ENCODE results near the gene SERP2.

Gene SERP2

GRCh38 chr13:44359983-44360375 is 13.6 kb upstream of the SERP2 start:
- Histone ChIP-seq H3K27me3 (replicated peaks; ENCODE audit: control insufficient read depth, insufficient read depth, low read length) (no peaks in the 10 kb centered on the region), H3K4me1 (ENCODE audit: control insufficient read depth, insufficient read depth, low read length) (peaks cover 8% of the 10 kb centered on the region), H3K9ac (ENCODE audit: low read length) (no peak overlapping the region), H3K9me3 (ENCODE audit: control insufficient read depth, low read length) (no peaks in the 10 kb centered on the region), H3K4me3 (ENCODE audit: low read length) (no peak overlapping the region), H3K36me3 (ENCODE audit: control insufficient read depth, insufficient read depth, low read length, severe bottlenecking) (no peaks in the 10 kb centered on the region)
- no peak for DNase-seq (ENCODE audit: low read depth)

GRCh38 chr13:44362394-44363040 is 11.1 kb upstream of the SERP2 start:
- DNase-seq (ENCODE audit: low read depth) = no peak
- H3K9me3 ChIP-seq (ENCODE audit: control insufficient read depth, low read length) = no peaks in the 10 kb centered on the region
- H3K4me3 ChIP-seq (ENCODE audit: low read length) = no peak overlapping the region
- H3K4me1 ChIP-seq (ENCODE audit: control insufficient read depth, insufficient read depth, low read length) = peaks cover 10% of the 10 kb centered on the region
- H3K27me3 ChIP-seq (replicated peaks; ENCODE audit: control insufficient read depth, insufficient read depth, low read length) = no peaks in the 10 kb centered on the region
- H3K9ac ChIP-seq (ENCODE audit: low read length) = no peak overlapping the region
- no peaks in the 10 kb centered on the region for H3K36me3 ChIP-seq (ENCODE audit: control insufficient read depth, insufficient read depth, low read length, severe bottlenecking)

DNA sequence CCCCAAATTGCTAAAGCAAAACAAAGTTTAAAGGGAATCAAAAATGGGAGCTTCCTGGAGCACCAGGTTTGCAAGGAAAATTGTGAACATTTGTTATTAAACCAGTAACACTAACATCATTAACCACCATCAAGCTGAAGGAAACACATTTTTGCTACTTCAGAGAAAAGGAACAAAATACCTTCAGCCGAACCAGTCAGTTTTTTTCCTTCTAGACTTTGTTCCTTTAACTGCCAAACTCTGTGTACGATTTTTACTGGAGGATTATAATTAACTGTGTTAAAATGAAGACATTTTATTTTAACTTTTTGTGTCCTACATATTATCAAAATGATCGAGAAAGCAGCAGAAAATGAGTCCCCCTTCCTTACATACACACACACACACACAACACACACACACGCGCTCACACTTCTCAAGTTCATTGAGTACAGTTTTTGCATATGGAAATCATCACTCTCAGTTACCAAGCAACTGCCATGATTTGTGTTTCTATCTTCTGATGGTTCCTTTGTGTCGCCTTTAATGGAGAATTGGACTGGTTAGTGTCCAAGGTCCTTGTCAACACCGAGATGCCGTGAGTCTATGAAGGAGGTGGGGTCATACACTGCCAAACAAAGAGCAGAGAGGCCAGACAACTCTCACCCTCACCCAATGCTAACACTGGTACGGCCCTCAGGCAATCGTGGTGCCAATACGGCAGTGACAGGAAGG is 9.8 kb upstream of the SERP2 start:
- H3K9me3 ChIP-seq (ENCODE audit: control insufficient read depth, low read length) = no peaks in the 10 kb centered on the region
- no peak overlapping the region for H3K9ac ChIP-seq (ENCODE audit: low read length)
- H3K4me3 ChIP-seq (ENCODE audit: low read length) = no peak overlapping the region
- H3K36me3 ChIP-seq (ENCODE audit: control insufficient read depth, insufficient read depth, low read length, severe bottlenecking) = no peaks in the 10 kb centered on the region
- H3K4me1 ChIP-seq (ENCODE audit: control insufficient read depth, insufficient read depth, low read length) = peaks cover 16% of the 10 kb centered on the region
- no peak for DNase-seq (ENCODE audit: low read depth)
- H3K27me3 ChIP-seq (replicated peaks; ENCODE audit: control insufficient read depth, insufficient read depth, low read length) = no peaks in the 10 kb centered on the region

DNA sequence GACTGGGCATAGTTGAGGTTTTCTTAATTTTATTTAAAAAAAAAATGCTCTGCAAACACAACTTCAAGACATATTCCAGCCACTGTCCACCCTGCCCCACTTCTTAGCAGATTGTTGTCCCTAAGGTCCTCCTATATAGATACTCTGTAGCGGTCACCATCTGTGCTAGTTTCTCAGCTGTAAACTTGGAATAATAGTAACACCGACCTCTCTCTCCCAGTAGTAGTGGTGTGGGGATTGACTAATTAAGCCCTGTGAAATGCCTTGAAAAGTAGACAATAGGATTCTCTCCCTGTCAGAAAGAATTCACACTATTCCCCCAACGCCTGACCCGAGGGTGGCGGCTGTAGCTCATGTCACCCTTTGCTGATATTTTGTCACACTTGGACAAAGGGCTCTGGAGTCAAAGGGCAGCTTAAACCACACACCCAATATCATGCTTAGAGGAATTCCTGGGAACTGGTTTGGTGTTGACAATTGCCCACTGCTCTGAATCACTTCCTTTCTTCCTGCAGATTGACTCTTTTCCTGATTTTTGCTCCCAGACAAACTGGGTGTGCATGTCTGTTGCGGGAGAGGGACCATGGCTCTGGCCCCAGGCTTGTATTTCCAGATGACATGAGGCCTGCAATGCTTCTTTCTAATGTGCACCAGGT is 9.2 kb upstream of the SERP2 start:
- no peak for DNase-seq (ENCODE audit: low read depth)
- Histone ChIP-seq H3K27me3 (replicated peaks; ENCODE audit: control insufficient read depth, insufficient read depth, low read length) (no peaks in the 10 kb centered on the region), H3K9ac (ENCODE audit: low read length) (no peak overlapping the region), H3K36me3 (ENCODE audit: control insufficient read depth, insufficient read depth, low read length, severe bottlenecking) (no peaks in the 10 kb centered on the region), H3K4me1 (ENCODE audit: control insufficient read depth, insufficient read depth, low read length) (peaks cover 16% of the 10 kb centered on the region), H3K9me3 (ENCODE audit: control insufficient read depth, low read length) (no peaks in the 10 kb centered on the region), H3K4me3 (ENCODE audit: low read length) (no peak overlapping the region)

DNA sequence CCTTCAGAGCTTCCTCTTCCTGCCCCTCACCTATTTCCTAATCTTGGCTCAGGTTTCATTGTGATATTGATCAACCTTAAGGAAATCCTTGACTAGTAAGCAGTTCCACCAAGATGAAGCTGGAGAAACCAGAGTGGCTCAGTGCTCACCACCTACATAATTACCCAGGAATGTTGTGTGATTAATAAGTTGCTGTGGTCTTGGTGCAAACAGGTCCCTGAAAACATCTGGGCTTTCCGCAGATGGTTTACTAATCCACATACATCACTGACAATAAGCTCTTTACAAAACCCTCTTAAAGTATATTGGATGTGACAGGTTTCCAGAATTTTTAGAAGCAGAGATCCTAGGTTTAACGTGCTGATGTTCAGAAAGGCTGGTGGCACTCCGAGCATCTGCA is 8.6 kb upstream of the SERP2 start:
- no peak overlapping the region for H3K9ac ChIP-seq (ENCODE audit: low read length)
- peaks cover 16% of the 10 kb centered on the region for H3K4me1 ChIP-seq (ENCODE audit: control insufficient read depth, insufficient read depth, low read length)
- no peaks in the 10 kb centered on the region for H3K27me3 ChIP-seq (replicated peaks; ENCODE audit: control insufficient read depth, insufficient read depth, low read length)
- H3K36me3 ChIP-seq (ENCODE audit: control insufficient read depth, insufficient read depth, low read length, severe bottlenecking) = no peaks in the 10 kb centered on the region
- H3K4me3 ChIP-seq (ENCODE audit: low read length) = no peak overlapping the region
- H3K9me3 ChIP-seq (ENCODE audit: control insufficient read depth, low read length) = no peaks in the 10 kb centered on the region
- DNase-seq (ENCODE audit: low read depth) = no peak

- H3K9me3 ChIP-seq (ENCODE audit: control insufficient read depth, low read length) = no peaks in the 10 kb centered on the region
- no peak overlapping the region for H3K9ac ChIP-seq (ENCODE audit: low read length)
- no peak overlapping the region for H3K4me3 ChIP-seq (ENCODE audit: low read length)
- H3K36me3 ChIP-seq (ENCODE audit: control insufficient read depth, insufficient read depth, low read length, severe bottlenecking) = no peaks in the 10 kb centered on the region
- H3K4me1 ChIP-seq (ENCODE audit: control insufficient read depth, insufficient read depth, low read length) = peaks cover 16% of the 10 kb centered on the region
- no peaks in the 10 kb centered on the region for H3K27me3 ChIP-seq (replicated peaks; ENCODE audit: control insufficient read depth, insufficient read depth, low read length)
- DNase-seq (ENCODE audit: low read depth) = no peak
These were observed 7.7 kb upstream of the SERP2 start for GRCh38 chr13:44365899-44366298.

GRCh38 chr13:44368062-44368591 is 5.5 kb upstream of the SERP2 start:
- H3K4me3 ChIP-seq (ENCODE audit: low read length) = no peak overlapping the region
- H3K4me1 ChIP-seq (ENCODE audit: control insufficient read depth, insufficient read depth, low read length) = peaks cover 19% of the 10 kb centered on the region
- no peak overlapping the region for H3K9ac ChIP-seq (ENCODE audit: low read length)
- H3K9me3 ChIP-seq (ENCODE audit: control insufficient read depth, low read length) = no peaks in the 10 kb centered on the region
- no peaks in the 10 kb centered on the region for H3K36me3 ChIP-seq (ENCODE audit: control insufficient read depth, insufficient read depth, low read length, severe bottlenecking)
- no peaks in the 10 kb centered on the region for H3K27me3 ChIP-seq (replicated peaks; ENCODE audit: control insufficient read depth, insufficient read depth, low read length)
- DNase-seq (ENCODE audit: low read depth) = peak; percentile 61

- DNase-seq (ENCODE audit: low read depth) = no peak
- Histone ChIP-seq H3K9ac (ENCODE audit: low read length) (no peak overlapping the region), H3K27me3 (replicated peaks; ENCODE audit: control insufficient read depth, insufficient read depth, low read length) (no peaks in the 10 kb centered on the region), H3K4me1 (ENCODE audit: control insufficient read depth, insufficient read depth, low read length) (peaks cover 21% of the 10 kb centered on the region), H3K9me3 (ENCODE audit: control insufficient read depth, low read length) (no peaks in the 10 kb centered on the region), H3K4me3 (ENCODE audit: low read length) (no peak overlapping the region), H3K36me3 (ENCODE audit: control insufficient read depth, insufficient read depth, low read length, severe bottlenecking) (no peaks in the 10 kb centered on the region)
These were observed 4.8 kb upstream of the SERP2 start for GRCh38 chr13:44368599-44369368.

DNA sequence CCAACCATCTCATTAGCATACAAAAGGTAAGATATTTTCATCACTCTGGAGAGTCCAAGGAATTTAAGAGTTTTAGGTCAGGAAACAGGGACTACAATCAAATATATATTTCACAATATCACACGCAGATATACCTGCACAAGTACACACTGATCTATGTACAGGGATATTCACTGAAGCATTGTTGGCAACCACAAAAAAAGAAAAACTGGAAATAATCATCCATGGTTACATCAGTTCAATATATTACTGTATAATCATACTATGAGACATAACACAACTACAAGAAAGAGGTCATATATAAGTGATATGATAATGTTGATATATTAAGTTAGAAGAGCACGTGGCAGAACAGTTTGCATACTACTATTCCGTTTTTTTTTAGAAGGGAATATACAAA is 2.2 kb upstream of the SERP2 start:
- Histone ChIP-seq H3K27me3 (replicated peaks; ENCODE audit: control insufficient read depth, insufficient read depth, low read length) (no peaks in the 10 kb centered on the region), H3K9ac (ENCODE audit: low read length) (no peak overlapping the region), H3K9me3 (ENCODE audit: control insufficient read depth, low read length) (no peaks in the 10 kb centered on the region), H3K4me1 (ENCODE audit: control insufficient read depth, insufficient read depth, low read length) (peaks cover 12% of the 10 kb centered on the region), H3K36me3 (ENCODE audit: control insufficient read depth, insufficient read depth, low read length, severe bottlenecking) (no peaks in the 10 kb centered on the region), H3K4me3 (ENCODE audit: low read length) (no peak overlapping the region)
- no peak for DNase-seq (ENCODE audit: low read depth)

- H3K27me3 ChIP-seq (replicated peaks; ENCODE audit: control insufficient read depth, insufficient read depth, low read length) = no peaks in the 10 kb centered on the region
- H3K9ac ChIP-seq (ENCODE audit: low read length) = peak overlapping the region; percentile 64
- peaks cover 5% of the 10 kb centered on the region for H3K4me1 ChIP-seq (ENCODE audit: control insufficient read depth, insufficient read depth, low read length)
- no peak for DNase-seq (ENCODE audit: low read depth)
- H3K4me3 ChIP-seq (ENCODE audit: low read length) = peak overlapping the region; percentile 79
- no peaks in the 10 kb centered on the region for H3K9me3 ChIP-seq (ENCODE audit: control insufficient read depth, low read length)
- no peaks in the 10 kb centered on the region for H3K36me3 ChIP-seq (ENCODE audit: control insufficient read depth, insufficient read depth, low read length, severe bottlenecking)
These were observed 400 bp upstream of the SERP2 start for GRCh38 chr13:44373247-44373600.

DNA sequence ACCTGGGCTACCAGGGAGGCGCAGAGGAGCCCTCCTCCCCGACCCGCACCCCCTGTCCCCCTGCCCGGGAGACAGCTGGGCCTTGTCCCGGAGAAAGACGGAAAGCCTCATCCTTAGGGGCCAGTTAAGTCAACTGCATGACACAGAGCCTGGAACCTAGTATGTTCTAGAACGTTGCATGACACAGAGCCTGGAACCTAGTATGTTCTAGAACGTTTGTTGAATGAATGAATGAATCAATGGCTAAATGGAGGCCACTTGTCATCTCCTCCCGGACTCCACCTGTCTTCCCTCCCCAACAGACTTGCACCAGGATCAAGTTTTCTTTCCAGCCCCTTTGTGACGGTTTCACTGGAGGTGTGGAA is 706 bp downstream of the SERP2 start:
- DNase-seq (ENCODE audit: low read depth) = no peak
- Histone ChIP-seq H3K9me3 (ENCODE audit: control insufficient read depth, low read length) (no peaks in the 10 kb centered on the region), H3K9ac (ENCODE audit: low read length) (no peak overlapping the region), H3K4me3 (ENCODE audit: low read length) (peak overlapping the region; percentile 79), H3K36me3 (ENCODE audit: control insufficient read depth, insufficient read depth, low read length, severe bottlenecking) (no peaks in the 10 kb centered on the region), H3K4me1 (ENCODE audit: control insufficient read depth, insufficient read depth, low read length) (peaks cover 5% of the 10 kb centered on the region), H3K27me3 (replicated peaks; ENCODE audit: control insufficient read depth, insufficient read depth, low read length) (no peaks in the 10 kb centered on the region)

Data from adipocyte (in vitro differentiated cells).